Activated CD8-positive, alpha-beta memory T cell treated with anti-CD3 and anti-CD28 coated beads, Interleukin-2, amount 50 U/mL, for 48 hours (primary cell): Measurements from ENCODE around the gene RGS6.
"Not testable (repeated sequence)": the region's sequence is repeated elsewhere in the genome, so short reads cannot be mapped to it uniquely, and the experiment has no call there.

Experiments
- DNase-seq: peaks from one replicate; pipeline ENCODE4 v3.0.0-alpha.2; 2020

RGS6 gene

DNA sequence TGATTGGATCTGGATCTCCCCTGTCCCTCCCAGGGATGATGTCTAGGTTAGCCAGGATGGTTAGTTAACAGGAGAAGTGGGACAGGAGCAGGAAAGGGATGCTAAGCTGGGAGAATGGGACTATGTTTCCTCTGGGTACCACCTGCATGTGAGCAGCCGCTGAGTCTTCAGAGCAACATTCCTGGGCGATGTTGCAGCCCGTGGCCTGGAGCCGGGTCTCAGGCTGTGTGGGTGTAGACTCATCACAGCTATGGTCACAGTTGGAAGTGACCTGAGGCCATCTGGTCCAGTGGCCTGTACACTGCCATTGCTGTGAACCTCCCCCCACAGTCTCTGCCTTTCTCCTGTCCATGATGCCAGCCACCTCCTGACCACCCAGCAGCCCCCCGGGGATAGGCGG lies 539.1 kb downstream of the RGS6 start:
- DNase-seq: no peak

DNA sequence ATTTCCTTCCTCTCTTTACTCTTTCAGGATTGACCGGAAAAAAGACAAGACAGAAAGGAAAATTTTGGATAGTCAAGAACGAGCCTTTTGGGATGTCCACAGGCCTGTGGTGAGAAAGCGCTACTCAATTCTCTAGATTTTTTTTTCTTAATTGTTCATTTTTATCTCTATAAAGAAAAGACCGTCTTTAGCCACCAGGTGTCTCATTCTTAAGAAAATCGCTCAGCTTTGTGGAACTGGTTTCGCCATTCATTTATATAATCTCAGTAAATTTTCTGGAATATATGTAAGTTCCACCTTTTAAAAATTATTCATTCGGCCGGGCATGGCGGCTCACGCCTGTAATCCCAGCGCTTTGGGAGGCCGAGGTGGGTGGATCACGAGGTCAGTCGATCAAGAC lies 540.6 kb downstream of the RGS6 start:
- no peak for DNase-seq

DNA sequence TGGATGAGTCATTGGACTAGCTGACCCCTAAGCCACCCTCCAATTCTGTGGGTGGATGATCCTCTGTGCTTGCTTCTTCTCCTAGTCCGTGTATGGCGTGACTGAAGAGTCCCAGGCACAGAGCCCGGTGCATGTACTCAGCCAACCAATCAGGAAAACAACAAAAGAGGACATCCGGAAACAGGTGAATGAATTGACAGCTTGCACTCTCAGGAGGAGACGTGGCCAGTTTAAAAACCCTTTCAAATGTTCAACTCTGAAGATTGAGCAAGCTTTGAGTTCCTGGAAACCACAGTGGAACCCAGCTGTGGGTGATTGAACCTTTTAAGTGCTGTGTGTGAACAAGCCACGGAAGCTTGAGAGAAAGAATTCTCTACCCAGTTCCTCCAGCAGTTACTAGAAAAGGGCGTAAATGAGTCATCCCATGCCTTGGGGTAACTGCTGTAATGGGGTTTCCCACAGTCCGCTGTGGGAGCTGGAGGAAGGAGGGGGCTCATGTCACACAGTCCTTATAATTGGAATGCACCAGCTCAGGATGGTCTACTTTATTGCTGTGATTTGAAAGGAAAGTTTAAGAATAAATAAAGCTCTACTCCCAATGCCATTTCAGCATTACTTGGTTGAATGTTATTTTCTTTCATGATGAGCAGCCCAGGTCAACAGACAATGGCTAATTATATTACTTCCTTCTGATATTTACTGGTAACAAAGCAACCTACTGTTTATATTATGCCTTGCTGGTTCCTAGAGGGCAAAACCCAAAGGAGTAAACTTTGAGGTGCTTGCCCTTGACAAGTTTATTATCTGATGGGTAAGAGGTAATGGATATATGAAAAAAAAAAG lies 544.6 kb downstream of the RGS6 start:
- DNase-seq: peak; percentile 71

DNA sequence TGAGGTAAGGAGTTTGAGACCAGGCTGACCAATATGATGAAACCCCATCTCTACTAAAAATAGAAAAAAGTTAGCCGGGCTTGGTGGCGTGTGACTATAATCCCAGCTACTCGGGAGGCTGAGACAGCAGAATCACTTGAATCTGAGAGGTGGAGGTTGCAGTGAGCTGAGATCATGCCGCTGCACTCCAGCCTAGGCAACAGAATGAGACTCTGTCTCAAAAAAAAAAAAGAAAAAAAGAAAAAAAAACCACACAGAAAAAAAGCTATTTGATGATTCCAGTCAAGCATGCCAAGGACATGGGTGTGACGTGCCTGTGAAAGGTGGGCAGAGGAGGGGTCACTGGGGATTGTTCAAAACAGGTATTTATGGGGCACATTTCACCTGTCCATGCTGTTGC lies 545.3 kb downstream of the RGS6 start:
- not testable (repeated sequence) for DNase-seq

DNA sequence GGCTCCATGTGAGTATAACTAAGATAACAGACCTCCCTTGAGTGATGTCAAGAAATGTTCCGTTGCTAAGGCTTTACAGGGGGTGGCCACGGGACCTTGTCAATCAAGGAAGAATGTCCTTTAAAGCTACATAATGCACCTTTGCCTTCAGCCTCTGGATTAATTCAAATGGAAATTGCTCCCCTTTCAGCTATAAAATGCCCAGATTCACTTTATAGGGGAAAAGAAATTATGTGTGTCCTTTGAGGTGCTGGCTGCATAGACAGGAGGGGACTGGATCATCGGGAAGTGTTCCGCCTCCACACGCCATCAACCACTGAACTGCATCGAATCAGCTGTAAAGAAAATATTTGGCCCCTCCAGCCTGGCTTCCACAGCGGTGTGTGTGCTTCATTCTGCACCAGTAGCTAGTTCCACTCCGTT lies 546.3 kb downstream of the RGS6 start:
- DNase-seq: no peak

DNA sequence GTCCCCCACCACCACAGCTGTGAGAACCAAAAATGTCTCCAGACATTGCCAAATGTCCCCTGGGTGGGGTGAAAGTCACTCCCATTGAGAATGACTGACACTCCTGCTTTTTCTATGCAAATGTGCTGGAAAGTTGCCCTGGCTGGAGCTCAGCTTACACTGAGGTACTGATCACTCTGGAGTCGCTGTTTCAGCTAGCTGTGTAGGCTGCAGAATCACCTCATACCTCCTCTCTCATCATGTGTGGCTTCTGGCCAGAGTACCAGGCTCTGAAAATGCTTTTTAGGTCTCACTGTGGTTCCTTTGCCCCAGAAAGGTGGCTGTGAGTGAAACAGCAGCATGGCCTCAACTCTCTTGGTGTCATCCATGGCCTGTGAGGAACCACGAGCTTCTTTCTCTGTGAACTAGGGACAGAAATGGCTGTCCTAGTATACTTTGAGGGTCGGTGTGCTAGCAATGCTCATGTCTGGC lies 547.3 kb downstream of the RGS6 start:
- no peak for DNase-seq

DNA sequence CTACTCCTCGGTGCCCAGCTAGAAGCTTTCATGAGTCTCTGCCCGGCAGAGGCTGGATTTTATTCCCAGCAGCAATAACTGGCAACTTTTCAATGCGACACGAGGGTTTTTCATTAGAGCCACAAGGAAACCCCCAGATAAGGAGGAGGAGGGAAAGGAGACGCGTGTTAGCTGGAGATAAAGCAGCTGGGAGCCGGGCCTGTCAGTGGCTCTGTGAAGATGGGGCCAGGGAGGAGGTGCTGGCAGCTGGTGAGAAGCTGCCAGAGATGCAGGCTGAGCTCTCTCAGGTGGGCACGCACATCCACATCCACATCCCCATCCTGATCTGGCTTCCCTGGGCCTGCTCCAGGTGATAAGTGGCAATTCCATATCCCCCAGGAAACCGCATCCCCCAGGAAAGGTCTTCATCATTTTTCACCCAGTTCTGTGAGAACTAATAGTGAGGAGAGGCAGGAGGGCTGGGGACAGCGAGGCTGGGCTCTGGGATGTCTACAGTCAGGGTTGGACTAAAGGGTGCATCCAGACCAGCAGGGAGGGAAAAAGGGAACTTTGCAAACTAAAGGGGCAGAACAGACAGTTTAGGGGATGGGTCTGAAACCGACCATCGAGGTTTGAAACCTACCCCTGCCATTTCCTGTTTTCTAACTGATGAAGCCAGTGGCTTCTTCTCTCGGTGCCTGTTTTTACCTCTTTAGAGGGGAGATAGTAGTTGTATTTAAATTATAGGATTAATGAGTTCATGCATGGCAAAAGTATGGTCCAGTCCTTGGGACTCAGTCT lies 548.4 kb downstream of the RGS6 start:
- DNase-seq: no peak

DNA sequence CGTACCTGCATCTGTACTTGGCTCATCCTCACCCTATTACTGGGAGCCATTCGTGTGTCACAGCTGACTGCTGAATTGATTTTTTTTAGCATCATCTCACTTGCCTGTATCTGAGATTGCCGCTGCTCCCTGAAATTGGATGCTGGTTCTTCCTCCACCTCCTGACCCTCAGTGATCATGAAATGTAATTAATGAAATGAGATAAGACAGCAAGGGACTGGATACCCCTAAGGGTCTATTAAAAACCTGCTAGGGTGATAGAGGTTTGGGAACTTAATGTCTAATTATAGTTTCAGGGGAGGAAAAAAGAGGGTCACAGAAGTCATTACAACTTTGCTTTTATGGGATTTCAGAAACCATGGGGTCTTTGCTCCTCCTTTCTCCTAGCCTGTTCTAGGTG lies 551.1 kb downstream of the RGS6 start:
- DNase-seq: no peak

DNA sequence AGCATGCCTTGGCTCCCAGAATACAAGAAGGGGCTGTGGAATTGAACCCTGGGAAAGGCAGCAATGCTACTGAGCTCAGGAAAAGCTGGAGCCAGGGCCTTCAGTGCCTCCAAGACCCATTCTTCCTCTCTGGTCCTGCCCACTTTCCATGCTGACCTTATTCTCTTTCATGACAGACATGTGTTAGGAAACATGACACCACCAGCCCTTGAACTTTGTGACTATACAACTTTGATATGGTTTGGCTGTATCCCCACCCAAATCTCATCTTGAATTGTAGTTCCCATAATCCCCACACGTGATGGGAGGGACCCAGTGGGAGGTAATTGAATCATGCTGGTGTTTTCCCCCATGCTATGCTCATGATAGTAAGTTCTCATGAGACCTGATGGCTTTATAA lies 553.5 kb downstream of the RGS6 start:
- DNase-seq: no peak

DNA sequence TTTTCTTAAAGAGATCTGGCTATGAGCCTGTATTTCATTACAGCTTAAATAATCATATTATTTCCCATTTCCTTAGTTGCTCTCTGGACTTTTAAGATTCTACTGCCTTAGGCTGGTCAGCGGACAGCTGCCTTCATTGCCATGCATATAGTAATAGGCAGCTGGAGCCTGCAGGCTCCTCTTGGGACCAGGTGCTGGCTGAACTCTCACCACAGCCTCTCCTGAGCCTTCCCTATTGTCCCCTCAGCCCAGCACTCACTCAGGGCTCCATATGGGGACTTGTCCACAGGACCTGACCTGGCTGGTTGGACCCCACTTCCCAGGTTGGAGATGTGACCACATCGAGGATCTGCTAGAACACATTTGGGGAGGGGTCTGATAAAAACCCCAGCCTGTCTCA lies 556.3 kb downstream of the RGS6 start:
- no peak for DNase-seq

DNA sequence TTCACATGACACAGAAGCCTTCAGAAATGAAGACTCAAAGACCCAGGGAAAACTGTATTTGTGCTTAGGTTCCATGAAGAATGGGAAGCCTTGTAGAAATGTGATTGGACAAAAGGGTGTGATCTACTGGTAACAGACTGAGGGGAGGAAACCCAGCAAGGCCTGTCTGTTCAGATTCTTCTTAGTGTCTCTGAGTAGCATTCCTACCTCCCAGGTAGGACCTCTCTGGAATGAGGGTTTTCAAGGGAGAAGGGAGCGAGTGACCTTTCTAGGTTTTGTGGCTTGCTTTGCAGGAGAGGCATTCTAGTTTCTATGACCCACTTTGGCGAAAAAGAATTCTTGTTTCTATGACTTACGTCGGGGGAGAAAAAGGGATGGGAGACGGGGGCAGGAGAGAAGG lies 560.0 kb downstream of the RGS6 start:
- DNase-seq: no peak

DNA sequence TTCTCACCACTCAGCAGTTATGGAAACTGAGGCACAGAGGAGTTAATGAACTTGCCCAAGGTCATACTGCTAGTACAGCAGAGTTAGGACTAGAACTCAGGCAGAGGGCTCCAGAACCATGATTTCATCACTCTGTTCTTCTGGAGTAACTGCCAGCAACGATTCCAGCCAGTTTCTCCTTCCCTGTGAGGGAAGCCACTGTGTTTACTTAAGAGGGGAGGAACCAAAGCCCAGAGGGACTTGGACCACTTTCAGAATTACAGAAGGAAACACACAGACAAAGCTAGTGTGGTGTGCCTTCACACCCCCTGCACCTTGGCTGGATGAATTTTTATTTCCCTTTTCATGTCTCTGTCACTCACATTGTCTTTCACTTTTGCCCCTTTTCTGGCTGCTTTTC lies 563.4 kb downstream of the RGS6 start:
- DNase-seq: no peak

DNA sequence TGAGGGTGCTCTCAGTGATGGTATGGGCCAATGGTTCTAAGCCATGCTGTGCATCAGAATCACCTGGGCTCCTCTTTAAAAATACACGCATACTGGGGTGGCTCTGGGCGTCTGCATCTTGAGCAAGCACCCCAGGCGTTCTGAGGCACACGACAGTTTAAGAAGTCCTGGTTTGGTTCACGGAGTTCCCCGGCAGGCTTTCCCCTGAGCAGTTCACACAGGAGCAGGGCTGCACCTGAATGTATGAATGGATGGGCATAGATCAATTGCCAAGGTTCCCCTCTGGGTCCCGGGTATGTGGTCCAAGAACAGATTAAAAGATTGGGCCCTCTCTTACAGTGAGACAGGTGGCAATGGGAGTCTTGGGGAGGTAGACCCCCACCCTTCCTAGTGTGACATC lies 566.4 kb downstream of the RGS6 start:
- DNase-seq: no peak

DNA sequence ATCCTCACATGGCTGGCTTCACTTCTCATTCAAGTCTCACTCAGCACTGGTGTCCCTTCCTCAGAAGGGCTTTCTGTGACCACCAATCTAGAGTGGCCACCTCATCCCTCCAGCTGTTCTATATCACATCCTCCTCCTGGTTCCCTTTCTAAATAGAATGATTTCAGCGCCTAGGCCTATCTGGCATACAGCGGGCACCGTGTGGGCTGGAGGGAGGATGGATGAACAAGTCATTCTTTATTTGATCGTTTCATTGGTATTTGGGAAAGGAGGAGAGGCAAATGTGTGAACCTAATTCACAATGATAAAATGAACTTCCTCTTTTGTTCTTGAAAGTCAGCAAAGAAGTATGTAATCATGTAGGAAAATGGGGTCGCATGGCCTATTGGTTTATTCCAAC lies 567.5 kb downstream of the RGS6 start:
- no peak for DNase-seq

DNA sequence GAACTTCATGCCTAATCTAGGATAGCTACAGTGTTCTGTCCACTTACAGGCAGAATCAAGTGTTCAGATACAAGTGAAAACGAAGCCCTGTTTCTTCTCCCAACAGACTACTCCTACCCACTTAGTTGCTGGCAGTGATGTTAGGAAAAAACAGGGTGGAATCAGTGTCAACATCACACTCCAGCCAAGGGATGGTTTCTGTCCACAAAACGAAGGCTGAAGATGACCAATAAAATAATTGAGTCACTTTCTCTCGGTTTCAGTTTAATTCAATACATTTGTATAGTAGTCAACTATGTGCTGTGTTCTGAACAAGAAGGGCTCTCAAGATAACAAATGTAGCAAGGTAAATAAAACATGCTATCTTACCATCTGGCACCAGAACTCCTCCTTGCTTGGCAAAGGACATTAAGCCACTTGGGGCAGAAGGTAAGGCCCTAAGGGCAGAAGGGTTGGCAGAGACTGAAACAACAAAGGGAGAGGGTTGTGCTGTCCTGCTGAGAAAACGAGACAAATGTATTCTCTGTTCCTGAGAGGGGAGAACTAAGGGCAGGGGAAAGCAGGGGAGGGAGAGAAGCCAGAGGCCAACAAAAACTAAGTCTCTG lies 568.1 kb downstream of the RGS6 start:
- DNase-seq: no peak

DNA sequence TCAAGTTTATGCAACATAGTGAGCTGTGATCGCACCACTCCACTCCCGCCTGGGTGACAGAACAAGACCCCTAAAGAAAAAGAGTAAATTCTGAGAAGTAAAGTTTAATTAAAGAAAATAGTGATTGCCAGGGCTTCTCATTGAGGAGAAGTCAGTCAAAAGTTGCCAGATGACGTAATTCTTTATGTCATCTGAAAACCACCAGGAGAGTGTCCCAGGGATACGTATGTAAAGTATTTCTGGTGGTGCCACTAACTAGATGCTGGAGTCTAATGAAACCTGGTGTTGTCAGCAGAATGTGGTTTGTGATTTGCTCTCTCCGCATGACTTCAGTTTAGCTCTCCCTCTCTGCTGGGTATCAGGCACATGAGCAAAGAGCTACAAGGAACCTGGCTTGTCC lies 569.2 kb downstream of the RGS6 start:
- DNase-seq: no peak

DNA sequence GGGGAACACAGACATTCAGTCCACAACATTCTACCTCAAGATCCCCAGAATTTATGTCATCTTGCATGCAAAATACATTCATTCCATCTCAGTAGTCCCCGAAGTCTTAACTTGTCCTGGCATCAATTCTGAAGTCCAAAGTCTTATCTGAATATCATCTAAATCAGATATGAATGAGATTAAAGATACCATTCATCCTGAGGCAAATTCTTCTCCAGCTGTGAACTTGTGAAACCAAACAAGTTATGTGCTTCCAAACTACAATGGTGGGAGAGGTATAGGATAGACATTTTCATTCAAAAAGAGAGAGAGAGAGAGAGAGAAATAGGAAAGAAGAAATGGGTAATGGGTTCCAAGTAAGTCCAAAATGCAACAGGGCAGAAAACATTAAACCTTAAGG lies 571.0 kb downstream of the RGS6 start:
- no peak for DNase-seq

DNA sequence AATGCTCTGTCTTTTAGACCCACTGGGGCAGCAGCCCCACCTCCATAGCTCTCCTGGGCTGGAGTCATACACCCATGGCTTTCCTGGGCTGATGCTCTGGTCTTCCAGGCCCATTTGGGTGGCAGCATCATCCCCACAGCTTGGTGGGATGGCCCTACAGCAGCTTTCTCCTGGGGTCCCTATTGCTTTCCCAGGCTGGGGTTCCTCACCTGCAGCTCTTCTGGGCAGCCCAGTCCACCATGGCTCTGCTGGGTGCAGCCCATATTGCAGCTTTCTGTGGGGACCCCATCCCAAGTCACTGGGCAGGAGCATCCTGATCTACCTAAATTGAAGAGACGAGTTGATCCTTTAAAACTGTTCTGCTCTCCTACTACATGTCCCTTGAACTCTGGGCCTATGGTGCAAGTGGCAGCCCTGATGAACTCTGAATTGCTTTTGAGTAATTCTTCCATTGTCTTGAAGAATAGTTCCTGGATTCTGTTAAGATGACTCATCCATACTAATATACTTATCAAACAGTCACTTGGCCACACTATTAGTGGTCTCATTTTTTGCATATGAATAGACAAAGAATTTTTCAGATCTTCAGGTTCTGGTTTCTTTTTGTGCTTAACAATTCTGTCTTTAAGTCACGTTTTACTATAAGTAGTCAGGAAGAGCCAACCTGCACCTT lies 571.6 kb downstream of the RGS6 start:
- DNase-seq: no peak

DNA sequence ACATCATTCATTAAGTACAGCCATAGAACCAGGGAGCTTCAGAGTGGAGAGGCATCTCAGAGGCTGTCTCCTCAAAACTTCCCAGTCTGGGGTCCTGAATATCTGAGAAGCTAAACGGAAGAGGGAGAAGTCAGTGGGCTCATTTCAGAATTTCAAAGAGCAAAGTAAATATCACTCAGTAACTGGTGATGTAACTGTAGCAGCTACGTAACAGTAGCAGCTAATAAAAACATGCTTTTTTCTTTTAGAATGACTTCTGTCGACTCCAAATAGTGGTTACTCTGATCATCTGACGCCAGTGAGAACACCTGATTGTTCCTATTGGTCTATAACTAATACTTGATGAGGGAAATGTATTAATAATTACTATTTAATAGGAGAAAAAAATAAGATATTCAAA lies 578.3 kb downstream of the RGS6 start:
- no peak for DNase-seq

DNA sequence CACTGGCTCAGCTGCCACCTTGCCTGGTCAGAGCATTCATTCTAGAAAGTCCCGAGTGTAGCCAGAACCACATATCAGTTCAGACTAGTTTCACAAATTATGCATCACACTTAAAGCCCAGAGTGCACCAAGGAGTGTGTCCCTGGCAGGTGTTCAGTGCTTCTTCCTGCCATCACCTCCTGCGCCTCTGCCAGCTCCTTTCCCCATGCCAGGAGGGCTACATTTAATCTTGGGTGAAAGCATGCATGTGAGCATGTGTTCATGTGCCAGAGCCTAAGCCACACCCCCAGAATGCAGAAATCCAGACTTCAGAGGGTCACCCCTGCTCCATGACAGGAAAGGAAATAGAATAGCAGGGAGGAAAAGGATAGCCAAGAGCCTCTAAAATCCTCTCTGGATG lies 580.1 kb downstream of the RGS6 start:
- no peak for DNase-seq

DNA sequence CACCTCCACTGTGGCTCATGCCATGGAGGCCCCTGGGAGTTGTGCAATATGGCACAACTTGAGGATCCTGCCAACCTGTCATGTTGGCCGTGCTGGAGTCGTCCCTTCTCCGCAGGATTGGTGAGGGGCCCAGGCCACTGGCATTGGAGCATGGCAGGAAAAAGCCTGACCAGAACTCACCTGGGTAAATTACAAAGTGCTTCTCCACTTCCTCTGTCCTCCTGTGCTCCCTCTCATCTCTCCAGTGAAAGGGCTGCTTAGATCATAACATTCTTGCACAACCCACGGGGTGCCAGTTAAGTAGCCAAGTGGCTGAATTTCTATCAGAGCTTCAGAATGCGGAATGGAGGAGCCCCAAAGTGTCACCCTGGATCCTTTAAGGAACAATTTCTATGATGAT lies 580.7 kb downstream of the RGS6 start:
- no peak for DNase-seq

DNA sequence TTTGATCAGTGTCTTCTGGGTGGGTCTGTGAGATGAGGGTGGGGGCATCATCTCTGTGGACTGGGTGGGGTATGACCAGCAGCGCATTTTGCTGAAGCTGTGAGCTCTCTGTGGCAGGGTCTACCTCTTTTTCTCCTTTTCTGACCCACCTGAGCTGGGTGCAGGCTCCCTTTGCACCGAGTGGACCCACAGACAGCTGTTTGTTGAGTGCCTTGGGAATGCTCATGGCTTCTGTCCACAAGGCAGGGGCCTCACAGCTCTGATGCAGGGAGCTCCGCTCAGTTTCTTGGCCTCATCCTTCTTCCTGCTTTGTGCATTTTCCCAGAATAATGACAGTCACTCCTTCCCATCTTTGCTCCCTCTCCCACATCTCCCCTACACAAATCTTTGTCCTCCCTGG lies 581.1 kb downstream of the RGS6 start:
- DNase-seq: no peak

DNA sequence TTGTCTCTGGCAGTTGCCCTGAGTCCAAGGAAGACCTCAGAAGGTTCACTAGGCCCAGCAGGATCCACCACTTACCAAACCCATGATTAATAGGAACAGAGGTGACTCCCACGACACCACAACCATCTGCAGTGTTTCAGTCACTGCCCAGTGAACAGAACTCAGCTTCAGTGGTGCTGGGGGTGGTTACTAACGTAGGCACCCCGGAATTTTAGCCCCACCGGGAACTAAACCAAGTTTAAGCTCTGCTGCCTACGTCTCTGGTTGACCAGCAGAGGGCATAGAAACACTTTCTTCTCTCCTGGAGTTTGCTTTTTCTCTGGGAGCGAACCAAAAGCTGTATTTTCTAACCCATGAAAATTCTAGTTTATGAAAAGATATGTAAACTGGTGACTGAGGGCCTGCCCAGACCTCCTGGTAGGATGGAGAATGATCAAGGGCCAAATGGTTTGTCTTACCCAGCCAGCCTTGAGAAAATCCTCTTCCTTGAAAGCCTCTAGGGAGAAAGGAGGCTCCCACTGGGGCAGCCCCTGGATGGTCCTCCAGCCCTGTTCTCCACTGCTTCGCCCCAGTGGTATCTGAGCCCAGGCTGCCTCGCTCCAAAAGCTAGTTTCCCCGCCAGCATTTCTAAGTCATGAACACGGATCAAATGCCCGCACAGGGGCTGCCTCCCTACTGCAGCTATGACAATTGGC lies 581.9 kb downstream of the RGS6 start:
- DNase-seq: no peak
